Adrenal gland (tissue), 12 donors: ENCODE measurements around the gene DOCK9. TPM values are rescaled to one million over a fixed set of nuclear protein-coding genes. Genes with fewer than 3 reads are reported as not detected.

Experiments
- DNase-seq, 7 donors: peaks; one replicate each; pipeline ENCODE4 v3.0.0-alpha.2; 2019 to 2020
- H3K27ac ChIP-seq, 5 donors: fragments of 200-600 bp; sonication (generic) in 4 of 5; 1 replicate in 3 of 5; 2 replicates in 2 of 5; pipeline versions ENCODE4 v1.5.1 to v1.8.0; 2016 to 2020; ENCODE audit warnings: mild to moderate bottlenecking in 1 of 5
- H3K27me3 ChIP-seq: fragments of 200-600 bp; 2 replicates; pipeline ENCODE4 v1.8.0; 2021
- H3K36me3 ChIP-seq, 2 donors: fragments of 200-600 bp; replicated peaks in 1 of 2; 1 replicate in 1 of 2; 2 replicates in 1 of 2; pipeline versions ENCODE4 v1.5.1 to v1.8.0; 2018 to 2022
- H3K4me1 ChIP-seq, 2 donors: fragments of 200-600 bp; replicated peaks in 1 of 2; 1 replicate in 1 of 2; 2 replicates in 1 of 2; pipeline versions ENCODE4 v1.5.1 to v1.8.0; 2018 to 2021
- H3K4me3 ChIP-seq, 4 donors: fragments of 200-600 bp; sonication (generic) in 3 of 4; one replicate each; pipeline ENCODE4 v1.5.1; 2016 to 2018
- H3K9me3 ChIP-seq, 3 donors: fragments of 200-600 bp; sonication (generic) in 1 of 3; replicated peaks in 1 of 3; 1 replicate in 2 of 3; 2 replicates in 1 of 3; pipeline versions ENCODE4 v1.5.1 to v1.8.0; 2016 to 2021
- POLR2A ChIP-seq, 2 donors: fragments of 450-650 bp; IDR thresholded peaks; one replicate each; pipeline ENCODE4 v1.6.1; 2017; ENCODE audit warnings: antibody characterized with exemption in 2 of 2, mild to moderate bottlenecking in 2 of 2, moderate library complexity in 1 of 2
- WGBS, 4 donors: extraction: QIAGEN DNeasy Blood & Tissue Kit in 2 of 4; methylation state at CpG; one replicate each; pipeline versions ENCODE4 v1.1.5 to v1.1.7; 2013 to 2017; 5-methylcytosine and 5-hydroxymethylcytosine counted together
- intact Hi-C, 2 donors: fragments of 100-400 bp; cut with DNase I; formaldehyde crosslinking; loops; one replicate each; pipeline versions ENCODE4 v1.14.1 to v1.15.0; 2022 to 2023
- polyA plus RNA-seq, 3 donors: library from polyadenylated mRNA; stranded (reverse); fragments of 200-250 nt in 2 of 3; fragments of 350-450 nt in 1 of 3; fragmentation: Illumina TruSeq in 1 of 3; extraction: RNeasy Lipid Tissue Mini Kit (QIAGEN cat#74804) in 1 of 3; gene quantifications; one replicate each; pipeline ENCODE4 v1.2.3, GENCODE V29; 2013 to 2014
- total RNA-seq, 9 donors: library from RNA; depleted of rRNA in 4 of 9; stranded (reverse); fragments of >200 nt in 4 of 9; fragments of 120-200 nt in 1 of 9; fragmentation: NEBNext Ultra II Directional in 1 of 9; extraction: Animal tissue kit (Norgen Biotek cat#: 25700) in 1 of 9; gene quantifications; one replicate each; pipeline versions ENCODE4 v1.1.0 to v1.2.4, GENCODE V29; 2013 to 2023
- TF ChIP-seq, protein P1 (sequence below), 6 experiments: fragments of 450-650 bp in 4 of 6; fragments of 200-600 bp in 2 of 6; sonication (generic) in 1 of 6; IDR thresholded peaks; 1 replicate in 5 of 6; 2 replicates in 1 of 6; pipeline versions ENCODE4 v1.5.1 to v1.8.0; 2016 to 2021; ENCODE audit warnings: antibody characterized with exemption in 6 of 6, mild to moderate bottlenecking in 2 of 6, moderate library complexity in 1 of 6
- donor health status: healthy with polysubstance abuse.
- donor health status: Bipolar disorder and iron deficiency.
- donor health status: DM: yes; HTN: yes; CAD: no.
- donor health status: DM: no; HTN: no; CAD: no.
- donor health status: DM: no; HTN: no; CAD: no.
- donor health status: DM: yes; HTN: yes; CAD: no.

DOCK9 gene
- total and polyA plus RNA-seq, 12 donors = 16.2 to 83.4 (median 51.9) TPM

GRCh38 chr13:98905199-98905598, 72.7 kb downstream of the DOCK9 start:
- no peak for TF ChIP-seq POLR2A (IDR thresholded peaks at IDR 0.05)
- TF ChIP-seq, protein P1, sequence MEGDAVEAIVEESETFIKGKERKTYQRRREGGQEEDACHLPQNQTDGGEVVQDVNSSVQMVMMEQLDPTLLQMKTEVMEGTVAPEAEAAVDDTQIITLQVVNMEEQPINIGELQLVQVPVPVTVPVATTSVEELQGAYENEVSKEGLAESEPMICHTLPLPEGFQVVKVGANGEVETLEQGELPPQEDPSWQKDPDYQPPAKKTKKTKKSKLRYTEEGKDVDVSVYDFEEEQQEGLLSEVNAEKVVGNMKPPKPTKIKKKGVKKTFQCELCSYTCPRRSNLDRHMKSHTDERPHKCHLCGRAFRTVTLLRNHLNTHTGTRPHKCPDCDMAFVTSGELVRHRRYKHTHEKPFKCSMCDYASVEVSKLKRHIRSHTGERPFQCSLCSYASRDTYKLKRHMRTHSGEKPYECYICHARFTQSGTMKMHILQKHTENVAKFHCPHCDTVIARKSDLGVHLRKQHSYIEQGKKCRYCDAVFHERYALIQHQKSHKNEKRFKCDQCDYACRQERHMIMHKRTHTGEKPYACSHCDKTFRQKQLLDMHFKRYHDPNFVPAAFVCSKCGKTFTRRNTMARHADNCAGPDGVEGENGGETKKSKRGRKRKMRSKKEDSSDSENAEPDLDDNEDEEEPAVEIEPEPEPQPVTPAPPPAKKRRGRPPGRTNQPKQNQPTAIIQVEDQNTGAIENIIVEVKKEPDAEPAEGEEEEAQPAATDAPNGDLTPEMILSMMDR (IDR thresholded peaks at IDR 0.05) = no peak
- Histone ChIP-seq H3K36me3 (peaks cover 0 to 7% of the 10 kb centered on the region in 2 donors), H3K4me1 (no peaks in the 10 kb centered on the region), H3K27me3 (no peaks in the 10 kb centered on the region), H3K27ac (no peak overlapping the region), H3K4me3 (no peak overlapping the region), H3K9me3 (no peaks in the 10 kb centered on the region)
- no peak for DNase-seq
- WGBS, 4 donors = 87 to 95% (median 90%) methylated on average over 2 of the region's 2 CpGs
- intact Hi-C loops = no loop called here

DNA sequence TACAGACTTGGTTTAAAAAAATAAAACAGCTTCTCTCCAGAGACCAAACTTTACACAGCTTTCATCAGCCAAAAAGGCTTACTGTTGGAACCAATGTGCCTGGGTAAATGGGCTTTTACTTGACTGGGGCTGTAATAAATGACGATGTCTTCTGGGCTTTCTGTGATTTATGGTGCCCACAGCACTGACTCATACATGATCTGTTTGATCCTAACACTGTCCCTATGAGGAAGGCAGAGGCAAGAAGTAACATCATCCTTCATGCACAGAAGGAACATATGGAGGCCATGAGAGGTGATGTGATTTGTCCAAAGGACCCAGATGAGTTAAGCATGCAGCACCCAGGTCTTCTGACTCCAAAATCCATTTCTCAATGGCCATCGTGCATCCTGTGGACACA, 77.4 kb downstream of the DOCK9 start:
- no peak for DNase-seq
- intact Hi-C loops = no loop called here
- TF ChIP-seq POLR2A (IDR thresholded peaks at IDR 0.05) = no peak
- TF ChIP-seq, protein P1 (IDR thresholded peaks at IDR 0.05) = no peak
- Histone ChIP-seq H3K4me3 (no peak overlapping the region), H3K4me1 (peaks cover 10 to 14% of the 10 kb centered on the region in 2 donors), H3K9me3 (no peaks in the 10 kb centered on the region), H3K36me3 (peaks cover 0 to 7% of the 10 kb centered on the region in 2 donors), H3K27ac (no peak overlapping the region), H3K27me3 (no peaks in the 10 kb centered on the region)
- 54 to 69% (median 61%) methylated on average over 2 of the region's 2 CpGs for WGBS, 4 donors

DNA sequence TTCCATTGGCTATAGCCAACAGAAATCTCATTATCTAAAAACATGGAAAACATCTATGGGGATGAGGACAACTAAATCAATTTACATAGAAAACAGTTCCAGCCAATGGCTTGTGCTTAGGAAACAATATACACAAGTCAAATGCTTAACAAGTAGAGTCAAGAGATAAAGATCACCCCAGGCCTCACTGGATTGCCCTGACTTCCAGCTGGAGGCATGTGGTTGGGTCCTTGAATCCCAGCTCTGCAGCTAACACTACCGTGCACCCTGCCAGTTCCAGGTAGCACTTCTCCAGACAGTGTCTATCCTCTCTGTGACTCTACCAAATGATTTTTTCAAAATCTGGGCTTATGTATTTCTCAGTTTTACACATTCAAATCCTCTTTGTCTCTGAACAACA, 80.2 kb downstream of the DOCK9 start:
- DNase-seq = no peak
- TF ChIP-seq, protein P1 (IDR thresholded peaks at IDR 0.05) = no peak
- no peak for TF ChIP-seq POLR2A (IDR thresholded peaks at IDR 0.05)
- intact Hi-C loops = no loop called here
- H3K36me3 ChIP-seq = peaks cover 0 to 7% of the 10 kb centered on the region in 2 donors
- H3K27ac ChIP-seq = no peak overlapping the region
- H3K4me3 ChIP-seq = no peak overlapping the region
- peaks cover 10 to 14% of the 10 kb centered on the region in 2 donors for H3K4me1 ChIP-seq
- no peaks in the 10 kb centered on the region for H3K27me3 ChIP-seq
- no peaks in the 10 kb centered on the region for H3K9me3 ChIP-seq
- WGBS, 4 donors = 88 to 100% (median 98%) methylated on average over 1 of the region's 1 CpG

- Histone ChIP-seq H3K27ac (peak overlapping the region in 2 of 5 donors; percentile 15 to 30), H3K9me3 (no peaks in the 10 kb centered on the region), H3K4me3 (no peak overlapping the region), H3K4me1 (peaks cover 10 to 14% of the 10 kb centered on the region in 2 donors), H3K36me3 (no peaks in the 10 kb centered on the region), H3K27me3 (no peaks in the 10 kb centered on the region)
- WGBS, 4 donors = 20 to 50% (median 40%) methylated on average over 2 of the region's 2 CpGs
- no peak for TF ChIP-seq POLR2A (IDR thresholded peaks at IDR 0.05)
- TF ChIP-seq, protein P1 (IDR thresholded peaks at IDR 0.05) = no peak
- DNase-seq = peak in 4 of 7 donors; percentile 20 to 41 (median 34)
- intact Hi-C loops = no loop called here
Measured at GRCh38 chr13:98896868-98897144, 81.1 kb downstream of the DOCK9 start.
